HG03045 (cell line): ENCODE results near the gene PABPN1.
A peak's percentile ranks its signal among the peaks of the same experiment; 100 is the strongest.
"Not testable (repeated sequence)": the region's sequence is repeated elsewhere in the genome, so short reads cannot be mapped to it uniquely, and the experiment has no call there.

Experiments used
- ATAC-seq: cut with Tn5 transposase; IDR thresholded peaks from one replicate; pipeline ENCODE4 v1.9.1; 2021; ENCODE audit warnings: mild to moderate bottlenecking, moderate library complexity; ENCODE audit not compliant: unreplicated experiment

The PABPN1 gene

DNA sequence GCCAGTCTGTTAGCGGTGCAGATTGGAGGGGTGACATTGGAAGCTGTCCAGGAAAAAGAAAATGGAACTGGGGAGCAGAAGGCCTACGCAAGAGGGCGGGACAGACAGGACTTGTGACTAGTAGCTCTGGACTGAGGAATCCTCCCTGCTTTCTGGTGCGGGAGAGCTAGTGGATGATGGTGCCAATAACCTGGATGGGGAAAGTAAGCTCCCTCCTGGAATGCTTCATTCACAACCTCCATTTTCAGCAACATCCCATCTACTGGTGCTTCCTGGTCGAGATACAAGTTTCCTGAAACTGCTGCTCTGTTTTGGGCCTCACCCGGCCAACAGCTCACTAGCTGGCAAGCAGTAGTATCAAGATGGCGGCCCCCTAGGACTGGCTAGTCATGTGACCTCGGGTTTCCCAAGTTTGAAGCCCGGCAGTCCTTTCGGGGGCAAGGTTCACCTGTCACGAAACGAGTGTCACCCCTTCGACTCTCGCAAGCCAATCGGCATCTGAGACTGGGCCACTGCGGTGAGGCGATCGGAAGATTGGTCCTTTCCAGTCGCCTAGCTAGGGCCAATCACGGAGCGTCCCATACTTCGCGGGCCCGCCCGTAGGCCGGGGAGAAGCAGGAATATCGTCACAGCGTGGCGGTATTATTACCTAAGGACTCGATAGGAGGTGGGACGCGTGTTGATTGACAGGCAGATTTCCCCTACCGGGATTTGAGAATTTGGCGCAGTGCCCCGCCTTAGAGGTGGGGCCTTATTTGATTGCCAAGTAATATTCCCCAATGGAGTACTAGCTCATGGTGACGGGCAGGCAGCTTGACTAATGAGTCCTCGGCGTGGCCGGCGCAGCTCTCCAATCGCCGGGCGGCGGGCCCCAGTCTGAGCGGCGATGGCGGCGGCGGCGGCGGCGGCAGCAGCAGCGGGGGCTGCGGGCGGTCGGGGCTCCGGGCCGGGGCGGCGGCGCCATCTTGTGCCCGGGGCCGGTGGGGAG lies at the start of gene PABPN1:
Gene PABPN1, plus strand, starts transcription at position 874 of the 988 bp plus-strand sequence. Its CDS starts 13 bp downstream, at position 887.
- peak; percentile 92 for ATAC-seq

- ATAC-seq = no peak
Measured at GRCh38 chr14:23275412-23275811, 45.8 kb upstream of the PABPN1 start.

- ATAC-seq = no peak
Measured at GRCh38 chr14:23277189-23277588, 44.1 kb upstream of the PABPN1 start.

DNA sequence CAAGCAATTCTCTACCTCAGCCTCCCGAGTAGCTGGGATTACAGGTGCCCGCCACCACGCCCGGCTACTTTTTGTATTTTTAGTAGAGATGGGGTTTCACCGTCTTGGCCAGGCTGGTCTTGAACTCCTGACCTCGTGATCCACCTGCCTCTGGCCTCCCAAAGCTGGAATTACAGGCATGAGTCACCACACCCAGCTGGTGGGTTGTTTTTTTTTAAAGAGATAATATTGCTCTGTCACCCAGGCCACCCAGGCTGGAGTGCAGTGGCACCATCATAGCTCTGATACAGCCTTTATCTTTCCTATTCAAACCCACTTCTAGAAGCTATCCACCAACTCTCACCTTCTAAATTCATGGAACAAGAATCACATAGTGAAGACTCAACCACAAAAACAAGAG lies 43.3 kb upstream of the PABPN1 start:
- not testable (repeated sequence) for ATAC-seq

DNA sequence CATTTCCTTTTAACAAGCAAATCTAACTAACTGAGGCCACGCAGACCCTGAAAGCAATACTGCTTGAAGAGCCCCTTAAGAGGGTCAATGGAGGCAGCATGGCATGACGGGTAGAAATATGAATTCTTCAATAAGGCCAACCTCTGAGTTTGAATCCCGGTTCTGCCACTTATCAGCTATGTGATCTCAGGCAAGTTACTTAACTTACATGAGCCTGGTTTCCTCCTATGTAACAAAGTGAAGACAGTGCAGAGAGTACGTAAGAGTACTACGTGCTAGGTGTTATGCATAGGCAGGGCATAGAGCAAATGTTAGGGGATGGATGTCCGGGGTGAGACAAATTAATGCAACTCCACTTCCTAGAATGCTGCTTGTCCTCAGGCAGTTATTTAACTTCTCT lies 40.0 kb upstream of the PABPN1 start:
- ATAC-seq = no peak

DNA sequence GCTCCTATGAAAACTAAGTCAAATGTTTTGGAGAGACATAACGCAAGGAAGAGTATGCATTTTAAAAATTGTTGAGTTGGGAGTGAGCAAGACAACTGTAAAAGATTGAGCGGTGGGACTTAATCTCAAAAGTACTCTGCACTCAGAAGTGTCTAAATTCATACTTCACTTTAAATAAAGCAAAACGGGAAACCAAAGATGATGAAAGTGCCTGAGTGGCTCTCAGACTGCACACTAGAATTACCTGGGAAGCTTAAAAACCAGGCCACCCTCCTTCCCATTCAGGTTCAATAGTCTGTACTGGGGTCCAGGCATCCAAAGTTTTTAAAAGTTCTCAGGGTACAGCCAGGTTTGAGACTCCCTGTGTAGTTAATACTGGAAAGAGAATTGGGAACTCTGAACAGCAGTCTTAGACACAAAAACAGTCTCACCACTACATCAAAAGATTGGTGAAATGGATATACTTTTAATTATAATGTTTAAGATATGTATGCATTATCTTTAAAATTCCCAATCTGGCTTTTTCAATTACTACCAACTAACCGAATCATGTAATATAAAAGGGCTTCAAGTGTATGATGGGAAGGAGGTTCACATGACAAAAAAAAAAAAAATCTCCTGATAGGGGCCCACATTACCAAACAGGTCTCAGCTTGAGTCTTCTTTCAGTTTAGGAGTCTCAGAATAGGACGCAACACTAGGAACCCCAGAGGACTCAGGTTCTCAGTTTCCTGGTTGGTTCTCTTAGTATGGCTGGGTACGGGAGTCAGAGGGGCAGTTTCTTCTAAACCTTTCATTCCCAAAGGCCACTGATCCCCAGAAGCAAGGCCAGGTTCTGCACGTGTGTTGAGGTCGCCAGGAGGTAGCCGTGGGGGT lies 36.4 kb upstream of the PABPN1 start:
- no peak for ATAC-seq

- ATAC-seq = peak; percentile 30
Measured at GRCh38 chr14:23285530-23286019, 35.7 kb upstream of the PABPN1 start.

DNA sequence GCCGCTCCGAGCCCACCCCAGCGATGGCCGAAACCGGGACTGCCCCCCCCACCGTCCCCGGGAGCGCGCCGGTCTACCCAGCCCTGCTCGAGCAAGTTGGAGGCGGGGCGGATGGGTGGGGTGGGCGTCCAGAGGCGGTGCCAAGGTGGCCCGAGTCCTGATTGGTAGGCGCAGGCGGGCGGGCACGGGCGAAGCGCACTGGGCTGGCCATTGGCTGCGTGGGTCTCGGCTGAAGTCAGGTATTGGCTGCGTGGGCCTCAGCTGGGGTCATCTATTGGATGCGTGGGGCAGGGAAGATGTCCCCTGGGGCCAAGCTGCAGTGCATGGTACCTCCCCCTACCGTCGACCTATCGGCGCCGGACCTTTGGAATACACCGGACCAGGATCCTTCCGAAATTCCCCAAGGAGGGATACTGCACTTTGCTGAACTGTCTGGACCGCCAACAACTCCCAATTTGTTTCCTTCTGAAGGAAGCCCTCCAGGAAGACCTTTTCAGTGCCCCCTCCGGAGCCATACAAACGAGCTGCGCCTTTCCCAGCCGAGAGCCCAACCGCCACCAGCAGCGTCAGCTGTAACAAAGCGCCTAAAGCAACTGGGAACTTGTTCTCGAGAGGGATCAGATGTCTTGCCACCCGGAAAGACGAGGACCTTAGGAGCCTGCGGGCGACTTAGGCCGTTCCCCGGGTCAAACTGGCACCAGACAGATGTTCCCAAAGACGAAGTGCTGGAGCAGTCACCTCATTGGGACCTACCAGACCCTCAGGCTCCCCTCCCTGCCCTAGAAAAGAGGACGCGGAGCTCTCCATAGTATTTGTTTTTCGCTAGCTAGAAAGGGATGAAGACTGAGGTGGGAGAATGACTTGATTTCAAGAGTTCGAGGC lies 35.0 kb upstream of the PABPN1 start, which contains the start of gene HOMEZ:
Gene HOMEZ, minus strand, starts transcription at position 113 of the 882 bp plus-strand sequence. CDS start 180 bp downstream, outside the sequence.
- ATAC-seq = peak; percentile 98

DNA sequence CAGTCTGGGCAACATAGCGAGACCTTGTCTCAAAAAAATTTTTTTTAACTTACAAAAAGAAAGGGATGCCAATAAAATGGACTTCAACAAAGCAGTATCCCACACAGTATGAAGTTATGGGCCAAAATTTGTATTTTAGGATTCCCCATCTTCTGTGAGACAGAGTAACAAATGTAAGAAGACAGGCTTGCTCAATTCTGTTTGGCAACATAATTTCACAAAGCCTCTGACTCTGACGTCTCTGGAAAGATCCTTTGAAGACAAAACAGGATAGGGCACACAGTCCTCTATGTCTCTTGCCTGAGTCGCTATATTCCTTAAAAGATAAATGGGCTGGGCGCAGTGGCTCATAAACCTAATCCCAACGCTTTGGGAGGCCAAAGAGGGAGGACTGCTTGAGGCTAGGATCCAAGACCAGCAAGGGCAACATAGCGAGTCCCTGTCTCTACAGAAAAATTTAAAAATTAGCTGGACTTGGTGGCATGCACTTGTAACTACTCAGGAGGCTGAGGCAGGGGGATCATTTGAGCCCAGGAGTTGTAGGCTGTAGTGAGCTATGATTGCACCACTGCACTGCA lies 34.3 kb upstream of the PABPN1 start:
- no peak for ATAC-seq

DNA sequence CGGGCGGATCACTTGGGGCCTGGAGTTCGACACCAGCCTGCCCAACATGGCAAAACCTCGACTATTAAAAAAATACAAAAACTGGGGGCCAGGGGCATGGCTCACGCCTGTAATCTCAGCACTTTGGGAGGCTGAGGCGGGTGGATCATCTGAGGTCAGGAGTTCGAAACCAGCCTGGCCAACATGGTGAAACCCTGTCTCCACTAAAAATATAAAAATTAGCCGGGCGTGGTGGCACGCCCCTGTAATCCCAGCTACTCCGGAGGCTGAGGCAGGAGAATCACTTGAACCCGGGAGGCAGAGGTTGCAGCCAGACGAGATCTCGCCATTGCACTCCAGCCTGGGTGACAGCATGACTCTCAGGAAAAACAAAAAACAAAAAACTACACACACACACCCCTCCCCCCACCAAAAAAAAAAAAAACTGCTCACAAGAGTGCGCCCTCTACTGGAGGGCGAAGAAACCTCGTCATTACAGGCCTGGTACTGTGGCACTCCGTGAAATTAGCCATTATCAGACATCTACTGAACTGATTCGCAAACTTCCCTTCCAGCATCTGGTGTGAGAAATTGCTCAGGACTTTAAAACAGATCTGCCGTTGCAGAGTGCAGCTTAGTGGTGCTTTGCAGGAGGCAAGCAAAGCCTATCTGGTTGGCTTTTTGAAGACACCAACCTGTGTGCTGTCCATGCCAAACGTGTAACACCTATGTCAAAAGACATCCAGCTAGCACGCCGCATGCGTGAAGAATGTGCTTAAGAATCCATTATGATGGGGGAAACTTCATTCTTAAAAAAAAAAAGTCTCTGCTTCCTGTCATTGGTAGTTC lies 26.3 kb upstream of the PABPN1 start:
- no peak for ATAC-seq

- ATAC-seq = no peak
Measured at GRCh38 chr14:23296012-23296777, 25.1 kb upstream of the PABPN1 start.

DNA sequence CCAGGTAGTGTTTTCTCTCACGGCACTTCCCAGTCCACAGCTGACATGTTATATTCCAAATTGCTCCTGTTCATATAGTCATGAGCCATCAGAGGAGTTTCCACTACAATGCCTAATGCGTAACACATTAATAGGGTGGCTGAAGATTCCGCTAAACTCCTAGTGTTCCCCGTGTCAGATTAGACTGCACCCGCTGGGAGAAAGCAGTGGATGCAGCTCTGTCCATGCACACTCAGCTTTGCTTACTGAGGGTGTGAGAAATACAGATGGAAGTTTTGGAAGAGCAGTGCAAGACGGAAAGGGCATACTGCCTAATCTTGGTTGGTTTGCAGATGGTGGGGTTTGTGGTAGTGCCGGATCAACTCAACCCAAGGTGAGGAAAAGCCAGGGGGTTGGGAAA lies 24.2 kb upstream of the PABPN1 start:
- ATAC-seq = no peak

DNA sequence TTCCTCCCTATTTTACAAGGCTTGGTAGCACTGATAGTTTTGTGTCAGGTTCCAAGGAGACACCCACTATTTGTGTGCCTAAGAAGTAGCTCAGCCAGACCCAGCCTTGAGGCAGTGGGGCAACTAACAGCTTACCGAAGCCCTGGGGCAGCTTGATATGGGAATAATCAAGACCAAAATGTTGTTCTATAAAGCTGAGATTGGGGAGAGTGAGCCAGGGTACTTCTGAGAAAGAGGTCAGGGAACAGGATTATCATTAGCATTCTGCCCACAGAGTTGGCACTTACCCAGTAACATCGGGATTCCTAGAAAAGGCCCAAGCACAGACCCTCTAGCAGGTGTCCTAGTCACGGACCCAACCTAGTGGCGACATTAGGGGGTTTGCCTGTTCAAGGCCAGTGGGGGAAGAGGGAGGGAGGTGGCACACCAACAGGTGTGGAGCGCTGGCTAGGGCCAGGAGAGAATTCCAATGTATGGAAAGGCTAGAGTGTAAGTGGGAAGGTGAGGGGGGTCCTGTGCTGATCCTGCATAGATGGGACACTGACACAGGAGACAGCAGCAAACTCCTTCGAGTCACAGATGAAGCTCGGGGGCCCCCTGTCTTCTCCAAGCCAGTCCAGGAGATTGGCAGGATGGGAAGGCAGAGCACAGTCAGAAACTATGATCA lies 23.5 kb upstream of the PABPN1 start:
- no peak for ATAC-seq

- ATAC-seq = no peak
Measured at GRCh38 chr14:23299211-23299957, 21.9 kb upstream of the PABPN1 start.

GRCh38 chr14:23299986-23300686 lies 21.1 kb upstream of the PABPN1 start:
- no peak for ATAC-seq

DNA sequence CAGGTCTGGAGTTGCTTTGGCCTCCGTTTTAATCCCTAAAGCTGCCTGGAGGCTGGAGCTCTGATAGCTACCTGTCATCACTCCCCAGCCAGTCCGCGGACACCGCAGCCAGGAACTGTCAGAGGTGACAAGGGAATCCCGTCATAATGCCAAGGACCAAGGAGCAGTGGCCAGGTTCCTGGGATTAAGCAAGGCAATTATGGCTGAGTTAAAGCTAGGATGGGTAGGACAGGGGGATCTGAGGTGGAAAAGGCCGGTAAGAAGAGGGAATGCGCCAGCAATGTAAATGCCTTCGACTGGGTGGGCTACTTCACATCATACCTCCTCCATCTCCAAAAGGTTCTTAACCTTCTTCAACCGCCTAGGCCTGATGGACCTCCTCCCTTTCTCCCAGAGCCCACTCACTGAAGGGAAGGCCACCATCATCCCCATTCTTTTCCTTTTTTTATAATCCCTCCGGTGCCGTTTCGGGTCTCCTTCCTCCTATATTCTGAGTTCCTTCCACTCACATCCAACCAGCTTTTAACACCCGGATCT lies 20.5 kb upstream of the PABPN1 start:
- no peak for ATAC-seq
